GM12891 (cell line): ENCODE data around the gene ENTHD1.

Experiments used
- PAX5 ChIP-seq: IDR thresholded peaks from 2 replicates; pipeline ENCODE4 v1.6.1; 2011; ENCODE audit warnings: low read length, moderate library complexity, mild to moderate bottlenecking; ENCODE audit not compliant: insufficient read depth, severe bottlenecking
- POLR2A ChIP-seq: IDR thresholded peaks from 2 replicates; pipeline ENCODE4 v1.6.1; 2011; ENCODE audit warnings: low read depth, low read length, control low read depth
- POLR2AphosphoS5 ChIP-seq: IDR thresholded peaks from 2 replicates; pipeline ENCODE4 v1.6.1; 2011; ENCODE audit warnings: low read depth, low read length, control low read depth
- POU2F2 ChIP-seq: IDR thresholded peaks from 2 replicates; pipeline ENCODE4 v1.6.1; 2011; ENCODE audit warnings: low read depth, mild to moderate bottlenecking, control low read depth, low read length, moderate library complexity
- SPI1 ChIP-seq: IDR thresholded peaks from 2 replicates; pipeline ENCODE4 v1.6.1; 2011; ENCODE audit warnings: low read depth, low read length, control low read depth
- TAF1 ChIP-seq: IDR thresholded peaks from 2 replicates; pipeline ENCODE4 v1.6.1; 2011; ENCODE audit warnings: low read depth, low read length, control low read depth

DNA sequence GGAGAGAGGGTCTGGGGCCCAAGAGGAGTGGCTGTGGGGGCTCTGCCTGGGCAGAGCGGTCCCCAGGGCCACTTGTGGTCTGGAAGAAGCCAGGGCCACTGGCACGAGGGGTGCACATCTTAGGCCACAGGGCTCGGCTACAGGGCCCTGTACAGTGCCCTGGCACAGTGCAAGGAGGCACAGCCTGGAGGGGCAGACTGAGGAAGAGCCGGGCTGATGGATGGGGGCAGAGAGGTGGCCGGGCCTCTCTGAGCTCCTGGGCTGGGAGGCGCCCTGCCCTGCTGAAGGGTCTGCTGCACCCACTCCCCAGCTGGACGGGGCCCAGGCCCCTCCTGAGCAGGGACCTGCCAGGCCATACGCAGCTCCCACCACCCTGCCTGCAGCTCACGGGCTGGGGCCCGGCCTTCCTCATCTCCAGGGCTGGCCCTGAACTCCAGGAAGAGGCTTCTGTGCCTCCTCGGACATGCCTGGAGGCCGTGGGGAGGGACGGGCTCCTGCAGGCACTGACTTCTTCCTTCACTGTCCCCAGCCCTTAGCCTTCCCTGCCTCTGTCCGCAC lies 199.5 kb downstream of the ENTHD1 start:
- TF ChIP-seq POLR2AphosphoS5 = no peak
- TF ChIP-seq POU2F2 = no peak
- no peak for TF ChIP-seq TAF1
- no peak for TF ChIP-seq POLR2A
- no peak for TF ChIP-seq SPI1
- TF ChIP-seq PAX5 = no peak
